ENCODE measurements around the gene MYH15. TPM values are rescaled to one million over a fixed set of nuclear protein-coding genes. Genes with fewer than 3 reads are reported as not detected.

MYH15 gene
- total and polyA plus RNA-seq, 8 donors: 0.03 to 0.19 (median 0.06) TPM; not detected in 3

- FAIRE-seq (no peak), DNase-seq (no peak), ATAC-seq (peak in 2 of 4 donors; percentile 39 to 46)
- H3K36me3 ChIP-seq: no peaks in the 10 kb centered on the region
- no peaks in the 10 kb centered on the region for H3K4me1 ChIP-seq
- no peak overlapping the region for H3K27ac ChIP-seq
- no peak overlapping the region for H3K4me3 ChIP-seq
- no peak for TF ChIP-seq CTCF (IDR thresholded peaks at IDR 0.05)
- intact Hi-C loops (cut with DNase I): loop anchor here in 1 of 3 donors (10.0 kb wide), 1 partner anchor 51 kb away; no protein-coding TSS in a partner anchor
- 87% methylated on average over 1 of the region's 1 CpG for WGBS, 2 donors
- no peaks in the 10 kb centered on the region for H3K27me3 ChIP-seq
- no peaks in the 10 kb centered on the region for H3K9me3 ChIP-seq
These were observed 35.9 kb upstream of the MYH15 start for GRCh38 chr3:108546247-108546646.

DNA sequence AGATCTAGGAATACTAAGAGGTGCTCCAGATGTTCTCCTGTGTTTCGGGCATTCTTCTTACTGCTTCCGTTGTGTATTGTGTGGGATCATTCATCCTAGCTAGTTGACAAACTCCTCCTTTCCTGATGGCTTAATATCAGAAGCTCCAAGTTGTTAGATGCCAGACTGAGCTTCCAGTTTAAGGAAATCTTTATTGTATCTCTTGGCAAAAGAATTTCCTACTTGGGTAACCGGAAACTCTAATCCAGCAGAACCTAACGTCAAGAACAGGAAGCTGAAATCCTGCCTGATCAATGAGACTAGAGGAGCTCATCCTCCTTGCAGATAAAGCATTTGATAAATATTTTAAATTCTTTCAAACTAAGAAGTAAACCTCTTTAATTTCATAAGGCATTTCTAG lies 27.7 kb upstream of the MYH15 start:
- no peak for TF ChIP-seq CTCF (IDR thresholded peaks at IDR 0.05)
- ATAC-seq (no peak), DNase-seq (no peak), FAIRE-seq (no peak)
- Histone ChIP-seq H3K4me3 (no peak overlapping the region), H3K4me1 (no peaks in the 10 kb centered on the region), H3K36me3 (no peaks in the 10 kb centered on the region), H3K27ac (no peak overlapping the region), H3K9me3 (no peaks in the 10 kb centered on the region), H3K27me3 (no peaks in the 10 kb centered on the region)
- 80 to 81% methylated on average over 4 of the region's 4 CpGs for WGBS, 2 donors
- intact Hi-C loops (cut with DNase I): no loop called here

DNA sequence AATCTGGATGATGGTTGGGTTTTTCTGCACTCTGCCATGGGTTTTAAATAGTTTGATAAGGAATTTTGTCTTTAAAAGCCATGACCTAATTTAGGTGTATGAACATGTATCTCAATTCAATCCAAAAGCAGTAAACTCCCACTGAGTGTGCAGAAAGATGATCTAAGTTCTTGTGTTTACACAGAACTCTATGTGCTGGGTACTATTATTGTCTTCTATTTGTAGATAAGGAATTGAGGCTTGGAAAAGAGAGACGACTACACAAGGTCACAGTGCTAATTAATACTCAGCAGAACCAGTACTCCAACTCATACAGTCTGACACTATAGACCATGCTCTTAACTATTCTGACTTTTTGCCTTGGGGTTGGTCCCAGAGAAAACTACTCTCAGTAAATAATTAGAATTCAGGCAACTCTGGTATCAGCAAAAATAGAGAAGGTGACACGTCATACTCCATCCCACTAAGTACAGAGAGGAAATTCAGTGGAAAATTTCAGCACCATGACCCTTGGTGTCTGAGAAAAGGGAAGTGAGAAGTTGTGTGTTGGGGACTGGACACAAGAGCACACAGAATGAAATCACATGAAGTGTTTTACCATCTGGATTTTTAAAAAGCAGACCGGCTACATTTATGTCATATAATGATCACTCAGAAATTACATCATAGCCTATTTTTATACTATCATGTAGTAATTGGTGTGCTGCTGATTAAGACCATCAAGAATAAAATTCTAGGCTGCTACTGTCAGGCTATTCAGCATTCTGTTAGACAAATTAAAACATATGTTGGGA lies 18.3 kb upstream of the MYH15 start:
- Histone ChIP-seq H3K4me1 (no peaks in the 10 kb centered on the region), H3K9me3 (no peaks in the 10 kb centered on the region), H3K4me3 (no peak overlapping the region), H3K27ac (no peak overlapping the region), H3K36me3 (no peaks in the 10 kb centered on the region), H3K27me3 (no peaks in the 10 kb centered on the region)
- ATAC-seq (peak in 2 of 4 donors; percentile 61 to 66), FAIRE-seq (no peak), DNase-seq (no peak)
- WGBS, 2 donors: 51 to 55% methylated on average over 3 of the region's 3 CpGs
- TF ChIP-seq CTCF (IDR thresholded peaks at IDR 0.05): no peak
- intact Hi-C loops (cut with DNase I): no loop called here

- no peaks in the 10 kb centered on the region for H3K36me3 ChIP-seq
- H3K27ac ChIP-seq: no peak overlapping the region
- 73 to 80% methylated on average over 2 of the region's 2 CpGs for WGBS, 2 donors
- no peak overlapping the region for H3K4me3 ChIP-seq
- TF ChIP-seq CTCF (IDR thresholded peaks at IDR 0.05): no peak
- no peaks in the 10 kb centered on the region for H3K27me3 ChIP-seq
- intact Hi-C loops (cut with DNase I): no loop called here
- FAIRE-seq (no peak), DNase-seq (no peak), ATAC-seq (no peak)
- H3K9me3 ChIP-seq: no peaks in the 10 kb centered on the region
- H3K4me1 ChIP-seq: no peaks in the 10 kb centered on the region
These were observed 17.4 kb upstream of the MYH15 start for GRCh38 chr3:108527817-108528216.

DNA sequence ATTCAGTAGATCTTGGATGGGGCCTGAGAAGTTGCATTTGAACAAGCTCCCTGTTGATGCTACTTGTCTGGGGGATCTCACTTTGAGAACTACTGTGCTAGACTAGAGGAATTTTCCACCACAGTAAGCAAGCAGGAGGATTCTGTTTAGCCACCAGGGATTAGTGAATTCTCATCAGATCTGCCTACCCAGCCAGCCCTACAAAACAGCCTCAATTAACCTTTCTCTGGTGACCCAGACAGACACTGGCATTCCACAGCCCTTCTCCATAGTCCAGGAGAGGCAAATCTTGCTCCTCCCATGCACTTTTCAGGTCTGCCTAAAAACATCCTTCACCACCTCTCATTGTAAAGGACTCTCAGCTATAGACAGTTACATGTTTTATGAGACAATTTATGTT lies 16.7 kb upstream of the MYH15 start:
- Histone ChIP-seq H3K4me3 (no peak overlapping the region), H3K27me3 (no peaks in the 10 kb centered on the region), H3K27ac (no peak overlapping the region), H3K36me3 (no peaks in the 10 kb centered on the region), H3K4me1 (no peaks in the 10 kb centered on the region), H3K9me3 (no peaks in the 10 kb centered on the region)
- DNase-seq: no peak
- no peak for FAIRE-seq
- ATAC-seq: no peak
- intact Hi-C loops (cut with DNase I): no loop called here
- no peak for TF ChIP-seq CTCF (IDR thresholded peaks at IDR 0.05)
